ENCODE data around the gene DCAF7.

DCAF7 gene

DNA sequence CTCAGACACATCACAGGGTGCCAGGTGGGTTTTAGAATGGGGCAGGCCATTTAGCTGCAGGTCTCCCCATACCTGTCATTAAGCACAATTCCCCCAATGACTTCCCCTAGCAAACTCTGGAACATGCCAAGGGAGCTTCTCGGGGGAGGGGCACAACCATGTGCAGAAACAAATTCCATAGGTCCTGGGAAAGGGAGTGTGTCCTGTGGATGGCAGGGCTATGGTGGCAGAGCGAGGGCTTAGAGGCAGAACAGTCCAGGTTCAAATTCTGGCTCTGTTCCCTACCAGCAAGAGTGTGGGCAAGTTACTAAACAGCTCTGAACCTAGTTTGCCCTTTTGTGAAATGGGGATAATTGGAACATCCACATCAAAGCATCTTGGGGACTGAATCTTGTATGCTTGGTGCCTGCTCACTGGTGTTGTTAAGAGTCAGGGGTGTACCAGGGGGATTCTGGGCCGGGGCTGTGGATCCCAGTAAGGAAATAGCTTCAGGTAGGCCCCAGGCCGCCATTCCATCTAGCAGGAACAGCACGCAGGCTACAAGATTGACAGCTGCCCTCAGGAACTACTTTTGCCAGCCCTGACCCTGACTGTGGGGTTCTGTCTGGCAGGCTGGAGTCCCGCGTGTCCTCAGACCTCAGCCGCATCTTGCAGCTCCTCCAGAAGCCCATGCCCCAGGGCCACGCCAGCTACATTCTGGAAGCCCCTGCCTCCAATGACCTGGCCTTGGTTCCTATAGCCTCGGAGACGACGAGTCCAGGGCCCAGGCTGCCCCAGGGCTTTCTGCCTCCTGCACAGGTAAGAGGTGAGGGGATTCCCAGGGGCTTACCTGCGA is 5.6 kb upstream of the DCAF7 start:
- DNase-seq (ENCODE audit: low spot score) = no peak

DNA sequence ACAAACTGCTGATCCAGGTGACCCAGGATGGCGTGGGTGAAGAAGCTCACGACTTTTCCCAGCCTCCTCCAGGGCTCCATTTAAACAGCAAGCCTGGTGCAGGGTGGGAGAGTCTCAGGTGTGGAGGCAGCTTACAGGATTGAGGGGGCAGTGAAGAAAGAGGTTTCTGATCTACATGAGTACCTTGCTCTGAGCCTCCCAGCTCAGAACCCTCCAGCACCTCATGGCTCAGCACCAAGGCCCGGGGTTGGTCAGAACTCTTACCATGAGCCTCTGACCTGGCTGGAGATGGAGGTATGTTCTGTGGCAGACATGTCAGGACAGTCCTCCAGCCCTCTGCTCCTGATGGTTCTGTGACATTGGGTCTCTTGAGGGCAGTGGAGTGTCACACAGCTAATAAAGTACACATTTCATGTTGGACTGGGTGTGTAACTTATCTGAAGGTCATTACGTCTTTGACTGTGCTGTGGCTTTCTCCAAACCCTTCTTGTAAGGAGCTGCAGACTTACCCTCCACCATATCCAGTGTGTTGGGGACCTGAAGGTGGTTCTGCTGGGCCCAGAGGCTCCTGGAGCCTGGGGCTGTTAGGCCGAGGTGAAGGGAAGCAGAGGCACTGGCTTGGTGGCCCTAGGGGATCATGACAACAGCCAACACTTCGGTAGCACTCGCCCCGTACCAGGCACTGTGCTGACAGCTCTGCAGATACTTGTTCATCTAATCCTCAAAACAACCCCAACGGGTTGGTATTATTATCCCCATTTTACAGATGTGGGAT is 3.8 kb upstream of the DCAF7 start:
- DNase-seq (ENCODE audit: low spot score) = no peak

DNA sequence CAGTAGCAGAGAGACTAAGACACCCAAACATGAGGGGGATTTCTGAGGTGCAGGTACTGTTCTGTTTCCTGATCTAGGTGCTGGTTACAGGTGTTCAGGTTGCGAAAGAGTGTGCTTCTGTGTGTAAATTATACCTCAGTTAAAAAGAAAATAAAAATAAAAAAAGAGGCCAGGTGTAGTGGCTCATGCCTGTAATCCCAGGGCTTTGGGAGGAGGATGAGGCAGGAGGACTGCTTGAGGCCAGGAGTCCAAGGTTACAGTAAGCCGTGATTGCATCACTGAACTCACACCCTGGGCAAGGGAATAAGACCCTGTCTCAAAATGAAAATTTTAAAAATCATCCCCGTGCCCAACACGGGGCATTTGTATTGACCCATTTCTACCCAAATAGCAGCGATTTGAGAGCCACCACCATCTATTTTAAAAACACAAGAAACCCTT is 3.2 kb upstream of the DCAF7 start:
- DNase-seq (ENCODE audit: low spot score) = no peak

DNA sequence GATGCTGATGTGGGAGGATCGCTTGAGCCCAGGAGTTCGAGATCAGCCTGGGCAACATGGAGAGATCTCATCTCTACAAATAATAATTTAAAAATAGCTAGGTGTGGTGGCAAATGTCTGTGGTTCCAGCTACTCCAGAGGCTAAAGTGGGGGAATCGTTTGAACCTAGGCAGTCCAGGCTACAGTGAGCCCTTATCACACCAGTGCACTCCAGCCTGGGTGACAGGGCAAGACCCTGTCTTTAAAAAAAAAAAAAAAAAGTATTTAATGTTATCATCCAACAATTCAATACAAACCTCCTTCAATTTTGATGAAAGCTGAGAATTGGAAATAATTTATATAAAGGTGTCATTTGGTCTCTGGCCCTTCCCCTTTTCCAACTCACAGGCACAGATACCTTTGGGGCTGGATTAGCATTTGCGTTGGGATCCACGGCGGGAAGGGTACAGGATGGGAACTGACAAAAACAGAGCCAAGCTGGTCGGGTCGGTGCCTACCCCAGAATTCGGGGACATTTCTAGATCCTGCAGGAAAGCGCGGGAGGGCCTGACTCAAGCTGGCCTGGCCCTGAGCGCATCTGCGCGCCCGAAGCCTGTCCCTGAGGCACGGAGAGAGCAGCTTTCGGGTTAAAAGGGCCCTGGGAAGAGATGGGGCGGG is 860 bp upstream of the DCAF7 start:
- no peak for DNase-seq (ENCODE audit: low spot score)

DNA sequence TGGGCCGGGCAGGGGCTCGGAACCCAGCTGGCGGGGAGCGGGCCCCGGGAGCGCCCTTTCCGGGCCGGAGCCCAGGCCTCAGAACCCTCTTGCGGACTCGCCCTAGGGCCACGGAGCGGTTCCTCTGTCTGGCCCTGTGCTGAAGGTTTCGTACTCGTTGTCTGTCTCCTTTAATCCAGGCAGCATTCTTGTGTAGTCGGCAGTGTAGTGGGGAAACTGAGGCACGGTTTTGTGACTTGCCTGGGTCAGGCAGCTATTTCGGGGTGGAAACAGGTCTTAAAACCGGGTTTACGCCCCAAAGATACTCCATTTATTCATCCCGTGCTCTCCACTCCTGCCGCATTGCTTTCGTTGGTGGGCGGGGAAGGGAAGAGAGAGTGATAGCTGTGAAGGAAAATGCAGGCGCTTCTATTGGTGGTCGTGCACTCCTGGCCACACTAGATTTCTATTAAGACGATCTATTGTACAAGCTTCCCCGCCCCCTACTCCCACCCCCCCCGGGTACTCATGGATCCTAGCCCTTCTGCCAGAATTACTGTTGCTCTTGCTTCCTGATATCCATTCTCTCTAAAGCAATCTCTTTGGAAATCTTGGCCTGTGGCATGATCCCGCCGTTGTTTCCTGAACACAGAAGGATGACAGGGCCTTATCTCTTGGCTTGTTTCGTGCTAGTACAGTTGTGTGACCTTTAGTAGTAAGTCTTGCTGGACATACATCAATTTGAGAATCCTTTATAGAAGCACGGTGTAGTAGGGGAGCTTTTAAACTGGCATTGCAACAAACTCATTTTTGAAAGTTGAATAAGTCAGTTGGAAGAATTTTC is 751 bp downstream of the DCAF7 start:
- DNase-seq (ENCODE audit: low spot score) = peak; percentile 20

DNA sequence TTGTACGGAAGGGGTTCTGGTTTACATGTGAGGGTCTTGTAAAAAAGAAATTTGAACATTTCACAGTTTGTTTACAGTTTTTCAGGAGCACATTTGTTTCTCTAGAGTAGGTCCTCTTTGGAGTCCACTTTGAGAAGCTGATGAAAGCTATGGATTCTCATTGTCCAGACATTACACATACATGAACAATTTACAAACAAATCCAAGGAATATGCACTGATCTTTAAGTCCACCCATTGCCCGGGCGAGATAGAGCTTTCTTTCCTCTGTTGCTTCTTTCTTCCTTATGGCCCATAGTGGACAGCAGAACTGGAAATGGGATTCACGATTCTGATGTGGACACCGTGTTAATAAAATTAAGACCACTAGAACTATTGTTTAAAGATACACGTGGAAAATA is 1.9 kb downstream of the DCAF7 start:
- DNase-seq (ENCODE audit: low spot score) = no peak

DNA sequence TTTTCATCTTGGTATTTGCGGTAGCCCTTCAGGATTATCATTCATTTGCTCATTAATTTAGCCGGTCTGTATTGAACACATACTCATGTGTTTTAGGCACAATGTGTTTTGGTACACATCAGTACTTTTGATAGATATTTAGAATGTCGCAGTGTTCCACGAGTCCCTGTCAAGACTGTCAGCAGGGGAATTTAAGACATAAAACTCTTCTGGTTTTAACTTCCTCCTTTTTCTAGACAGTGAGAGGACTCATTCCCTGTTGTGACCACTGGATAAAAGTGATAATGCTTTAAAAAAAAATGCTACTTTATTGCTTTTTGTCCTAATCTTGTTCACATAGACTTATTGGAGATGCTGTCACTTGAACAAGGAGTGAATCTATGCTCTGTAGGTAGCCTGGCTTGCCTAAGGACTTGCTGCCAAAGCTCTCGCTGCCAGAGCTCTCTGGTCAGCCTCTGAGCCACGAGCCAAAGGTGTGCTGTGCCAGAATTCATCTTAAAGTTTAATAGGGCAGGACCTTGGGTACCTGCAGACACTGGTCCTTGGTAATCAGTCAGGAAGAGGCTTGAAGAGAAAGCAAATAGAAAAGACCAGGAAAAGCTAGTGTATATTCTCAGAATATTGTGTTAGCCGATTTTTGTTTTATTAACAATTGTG is 5.4 kb downstream of the DCAF7 start:
- no peak for DNase-seq (ENCODE audit: low spot score)

DNA sequence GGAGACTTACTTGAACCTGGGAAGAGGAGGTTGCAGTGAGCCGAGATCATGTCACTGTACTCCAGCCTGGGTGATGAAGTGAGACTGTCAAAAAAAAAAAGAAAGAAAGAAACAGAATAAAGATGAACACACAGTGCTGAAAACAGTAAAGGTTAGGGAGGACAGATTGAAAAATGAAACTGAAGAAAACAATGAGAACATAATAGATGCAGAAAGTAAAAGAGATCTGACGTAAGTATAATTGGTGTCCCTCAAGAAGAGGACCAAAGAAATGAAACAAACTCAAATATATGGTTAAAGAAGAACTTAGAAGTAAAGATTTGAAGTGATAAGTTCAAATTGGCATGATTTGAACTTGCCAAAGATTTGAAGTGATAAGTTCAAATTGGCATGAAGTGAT is 7.1 kb downstream of the DCAF7 start:
- no peak for DNase-seq (ENCODE audit: low spot score)

DNA sequence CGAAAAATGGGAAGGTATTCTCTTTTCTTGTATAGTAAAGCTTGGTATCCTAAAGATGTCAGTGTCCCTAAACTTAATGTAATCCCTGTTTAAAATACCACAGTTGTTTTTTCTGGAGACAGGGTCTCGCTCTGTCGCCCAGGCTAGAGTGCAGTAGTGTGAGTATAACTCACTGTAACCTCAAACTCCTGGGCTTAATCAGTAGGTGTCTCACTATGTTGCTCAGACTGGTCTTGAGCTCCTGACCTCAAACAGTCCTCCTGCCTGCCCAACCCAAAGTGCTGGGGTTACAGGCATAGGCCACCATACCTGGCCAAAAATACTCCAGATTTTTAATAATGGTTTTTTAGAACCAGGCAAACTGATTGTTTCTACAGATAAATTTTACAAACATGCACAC is 8.2 kb downstream of the DCAF7 start:
- DNase-seq (ENCODE audit: low spot score) = no peak

DNA sequence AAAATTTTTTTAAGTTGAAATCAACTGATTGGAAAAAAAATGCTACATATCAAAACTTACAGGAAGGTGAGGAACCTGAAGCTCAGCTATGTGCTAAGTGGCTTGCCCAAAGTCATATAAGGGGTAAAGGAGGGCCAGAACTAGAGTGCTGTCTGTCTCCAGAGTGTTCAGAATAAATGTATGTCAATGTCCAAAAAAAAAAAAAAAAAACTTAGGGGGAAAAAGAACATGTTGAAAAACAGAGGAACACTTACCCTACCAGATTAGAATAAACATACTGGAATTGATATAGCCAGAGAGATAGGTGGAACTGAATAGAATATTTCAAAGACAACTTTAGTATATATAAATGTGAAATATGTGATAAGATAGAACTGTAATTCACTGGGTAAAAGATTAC is 11.5 kb downstream of the DCAF7 start:
- no peak for DNase-seq (ENCODE audit: low spot score)

DNA sequence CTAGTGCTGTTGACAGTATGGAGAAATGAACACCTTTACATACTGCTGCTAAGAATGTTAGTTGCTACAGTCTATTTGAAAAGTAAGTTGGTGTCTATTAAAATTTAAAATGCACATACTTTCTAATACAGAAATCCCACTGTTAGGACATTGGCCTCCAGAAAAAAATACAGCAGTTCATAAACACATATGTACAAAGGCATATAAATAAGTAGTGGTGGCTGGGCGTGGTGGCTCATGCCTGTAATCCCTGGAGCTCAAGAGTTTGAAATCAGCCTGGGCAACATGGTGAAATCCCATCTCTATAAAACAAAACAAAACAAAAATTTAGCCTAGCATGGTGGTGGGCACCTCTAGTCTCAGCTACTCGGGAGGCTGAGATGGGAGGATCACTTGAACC is 13.1 kb downstream of the DCAF7 start:
- no peak for DNase-seq (ENCODE audit: low spot score)

DNA sequence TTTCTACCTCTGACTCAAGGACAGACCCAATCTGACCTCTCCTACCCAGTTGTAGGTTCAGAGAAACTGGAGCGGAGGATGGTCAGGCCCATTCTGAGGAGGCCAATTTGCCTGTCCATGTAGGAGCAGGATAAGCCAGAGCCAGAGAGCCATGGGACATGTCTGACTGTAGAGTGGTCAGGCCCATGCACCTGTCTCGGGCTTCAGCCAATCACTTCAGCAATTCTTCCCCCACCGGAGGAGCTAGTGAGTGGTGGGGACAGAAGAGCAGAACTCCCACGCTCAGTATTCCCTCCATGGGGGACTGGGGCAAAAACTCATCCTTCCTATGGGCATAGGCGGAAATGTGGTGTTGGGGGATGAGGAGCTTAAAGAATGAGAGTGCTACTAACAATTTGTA is 14.3 kb downstream of the DCAF7 start:
- no peak for DNase-seq (ENCODE audit: low spot score)

DNA sequence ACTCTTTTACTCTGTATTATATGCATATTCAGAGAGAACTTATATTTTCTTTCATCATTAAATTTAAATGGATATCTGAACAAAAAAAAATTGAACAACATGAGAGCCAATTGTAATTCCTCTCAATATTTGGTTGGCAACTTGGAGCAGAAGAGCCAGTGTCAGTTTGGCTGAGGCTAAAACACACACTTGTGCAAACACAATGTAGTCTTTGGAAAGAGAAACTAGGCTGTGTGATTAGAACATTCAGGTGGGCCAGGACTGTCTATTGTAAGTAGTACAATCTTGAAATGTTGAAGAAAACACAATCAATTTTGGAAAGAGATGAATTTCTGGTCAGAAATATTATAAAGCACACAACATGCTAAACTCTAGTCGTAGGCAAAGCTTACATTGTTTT is 17.0 kb downstream of the DCAF7 start:
- DNase-seq (ENCODE audit: low spot score) = no peak

DNA sequence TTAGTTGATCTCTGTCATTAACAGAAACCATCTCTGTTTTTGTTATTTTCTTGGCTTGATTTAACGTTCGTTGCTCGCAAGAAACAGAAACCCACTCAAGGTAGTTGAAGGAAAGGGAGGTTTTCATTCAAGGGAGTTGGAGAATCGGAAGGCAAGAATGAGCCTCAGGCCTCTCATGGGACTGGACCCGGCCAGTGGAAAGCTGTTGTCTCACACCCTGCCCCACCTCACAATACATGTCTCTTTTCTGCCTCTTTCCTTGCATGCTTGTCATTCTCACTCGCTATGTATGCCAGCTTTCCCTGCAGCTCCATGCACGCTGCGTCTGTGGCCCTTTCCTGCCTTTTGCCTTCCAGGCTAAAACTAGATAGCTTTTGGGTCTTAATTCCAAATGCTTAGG is 18.3 kb downstream of the DCAF7 start:
- no peak for DNase-seq (ENCODE audit: low spot score)

DNA sequence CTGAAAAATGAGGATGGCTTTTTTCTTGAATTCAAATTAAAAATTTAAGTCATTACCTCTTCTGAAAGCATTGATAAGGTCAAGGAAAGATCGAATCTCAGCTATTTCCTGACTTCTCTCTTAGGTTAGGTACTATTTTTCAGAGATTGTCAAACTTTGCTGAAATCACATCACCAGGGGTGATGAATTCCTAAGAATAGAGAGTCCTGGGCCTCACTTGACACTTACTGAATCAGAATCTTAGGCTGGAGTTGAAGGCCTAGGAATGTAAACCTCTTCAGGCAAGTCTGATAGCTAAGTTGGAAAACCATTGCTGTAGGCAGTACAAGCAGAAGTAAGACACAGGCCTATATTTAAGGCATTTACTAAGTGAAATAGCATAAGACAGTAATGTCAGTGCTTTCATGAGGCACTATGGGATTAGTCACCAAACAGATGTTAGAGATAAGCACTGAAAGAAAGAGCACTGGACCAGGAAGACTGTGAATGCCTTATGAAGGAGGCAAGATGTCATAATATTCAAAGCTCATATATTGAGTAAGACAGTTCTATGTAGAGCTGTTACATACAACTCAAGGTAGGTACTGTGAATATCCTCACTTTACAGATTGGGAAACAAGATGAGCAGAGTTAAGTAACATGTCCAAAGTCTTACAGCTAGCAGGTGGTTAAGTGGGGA is 21.5 kb downstream of the DCAF7 start:
- DNase-seq (ENCODE audit: low spot score) = no peak

DNA sequence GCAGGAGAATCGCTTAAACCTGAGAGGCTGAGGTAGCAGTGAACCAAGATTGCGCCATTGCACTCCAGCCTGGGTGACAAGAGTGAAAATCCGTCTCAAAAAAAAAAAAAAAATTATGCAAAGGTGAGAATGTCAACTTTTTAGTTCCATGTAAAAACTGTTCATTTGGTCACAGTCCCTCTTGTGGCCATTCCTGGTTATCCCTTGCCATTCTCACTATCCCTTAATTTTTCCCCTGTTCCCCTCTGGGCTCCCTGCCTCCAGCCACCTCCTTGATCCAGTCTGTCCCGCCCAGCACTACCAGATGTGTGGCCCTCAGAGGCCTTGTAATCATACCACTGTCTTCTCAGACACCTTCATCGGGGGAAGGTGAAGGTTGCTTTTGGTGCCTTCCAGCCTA is 23.4 kb downstream of the DCAF7 start:
- no peak for DNase-seq (ENCODE audit: low spot score)

DNA sequence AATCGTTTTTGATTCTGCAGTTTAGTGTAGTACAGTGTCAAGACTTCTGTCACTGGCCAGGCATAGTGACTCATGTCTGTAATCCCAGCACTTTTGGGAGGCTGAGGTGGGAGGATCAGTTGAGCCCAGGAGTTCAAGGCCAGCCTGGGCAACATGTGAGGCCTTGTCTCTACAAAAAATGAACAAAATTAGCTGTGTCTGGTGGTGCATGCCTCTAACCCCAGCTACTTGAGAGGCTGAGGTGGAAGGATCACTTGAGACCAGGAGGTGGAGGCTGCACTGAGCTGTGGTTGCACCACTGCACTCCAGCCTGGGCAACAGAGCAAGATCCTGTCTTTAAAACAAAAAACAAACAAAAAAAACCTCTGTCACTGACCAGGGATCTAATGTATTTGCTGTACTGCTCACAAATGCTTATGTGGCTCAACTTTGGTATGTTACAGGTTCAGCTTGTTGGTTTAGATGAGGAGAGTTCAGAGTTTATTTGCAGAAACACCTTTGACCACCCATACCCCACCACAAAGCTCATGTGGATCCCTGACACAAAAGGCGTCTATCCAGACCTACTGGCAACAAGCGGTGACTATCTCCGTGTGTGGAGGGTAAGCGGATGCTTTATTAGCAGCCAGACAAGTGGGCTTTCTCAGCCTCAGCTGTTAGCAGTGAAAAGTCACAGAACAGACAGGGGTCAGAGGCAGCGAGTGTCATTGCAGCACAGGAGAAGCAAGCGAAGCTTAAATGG is 27.9 kb downstream of the DCAF7 start:
- no peak for DNase-seq (ENCODE audit: low spot score)

DNA sequence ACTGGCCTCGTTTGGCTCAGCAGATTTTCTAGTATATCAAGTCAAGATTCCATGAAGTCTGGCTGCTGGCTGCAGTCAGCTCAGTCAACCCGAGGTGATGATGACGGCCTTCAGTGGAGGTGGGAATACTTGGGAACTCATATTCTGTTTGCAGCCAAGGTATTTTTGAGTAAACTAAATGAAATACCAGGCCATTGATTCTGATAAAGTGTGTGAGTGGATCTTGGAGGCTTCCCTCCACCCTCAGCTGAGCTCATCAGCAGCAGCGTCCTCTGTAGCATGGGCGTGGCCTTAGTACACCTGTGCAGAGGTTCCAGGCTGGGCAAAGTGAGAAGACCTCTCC is 28.5 kb downstream of the DCAF7 start:
- DNase-seq (ENCODE audit: low spot score) = no peak

DNA sequence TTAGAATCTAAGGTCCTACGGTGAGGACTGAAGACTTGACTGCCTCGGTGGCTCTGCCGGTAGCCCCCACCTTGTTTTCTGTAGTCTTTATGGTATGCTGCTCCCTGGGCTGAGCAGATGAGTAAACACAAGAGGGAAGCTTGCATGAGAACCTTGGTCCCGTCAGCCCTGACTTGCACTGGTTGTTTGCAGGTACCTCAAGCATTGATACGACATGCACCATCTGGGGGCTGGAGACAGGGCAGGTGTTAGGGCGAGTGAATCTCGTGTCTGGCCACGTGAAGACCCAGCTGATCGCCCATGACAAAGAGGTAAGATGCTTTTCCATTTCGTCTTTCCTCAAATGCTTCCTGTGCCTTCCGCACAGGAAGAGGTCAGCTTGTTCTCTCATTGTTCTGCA is 29.4 kb downstream of the DCAF7 start:
- no peak for DNase-seq (ENCODE audit: low spot score)

DNA sequence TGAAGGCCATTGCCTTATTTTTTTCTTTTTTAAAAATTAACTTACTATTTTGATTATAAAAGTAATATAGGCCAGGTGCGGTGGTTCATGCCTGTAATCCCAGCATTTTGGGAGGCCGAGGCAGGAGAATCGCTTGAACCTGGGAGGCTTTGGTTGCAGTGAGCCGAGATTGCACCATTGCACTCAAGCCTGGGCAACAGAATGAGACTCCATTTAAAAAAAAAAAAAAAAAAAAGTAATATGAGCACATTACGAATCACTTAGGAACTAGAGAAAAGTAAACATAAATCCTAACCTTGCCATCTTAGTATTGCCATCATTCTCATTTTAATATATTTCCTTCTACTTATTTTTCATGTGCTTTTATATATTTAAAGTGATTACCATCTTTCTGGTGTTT is 37.5 kb downstream of the DCAF7 start:
- DNase-seq (ENCODE audit: low spot score) = no peak
